K562 (cell line): ENCODE results near the gene ASCC2. TPM values are rescaled to one million over a fixed set of nuclear protein-coding genes. Genes with fewer than 3 reads are reported as not detected.

Source experiments
- CREB1 ChIP-seq, 2 experiments: sonication (generic) in 1 of 2; formaldehyde crosslinking in 1 of 2; IDR thresholded peaks; 2 replicates each; pipeline versions ENCODE4 v1.6.1 to v1.8.0; 2012 to 2022; ENCODE audit warnings: inconsistent platforms in 1 of 2, mild to moderate bottlenecking in 1 of 2, missing genetic modification reagents in 1 of 2, moderate library complexity in 1 of 2
- HCFC1 ChIP-seq: IDR thresholded peaks from 2 replicates; pipeline ENCODE4 v1.6.1; 2012; ENCODE audit warnings: low read depth, low read length, improper control_type of control experiment
- KLF16 ChIP-seq: IDR thresholded peaks from 2 replicates; pipeline ENCODE4 v1.6.1; 2016; ENCODE audit warnings: antibody characterized with exemption
- NONO ChIP-seq, 2 experiments: fragments of 200-400 bp in 1 of 2; fragments of 450-650 bp in 1 of 2; formaldehyde crosslinking in 1 of 2; IDR thresholded peaks; 2 replicates each; pipeline ENCODE4 v1.6.1; 2017; ENCODE audit warnings: low read depth in 2 of 2, mild to moderate bottlenecking in 2 of 2, moderate library complexity in 2 of 2, low read length in 1 of 2
- ZBTB17 ChIP-seq: fragments of 450-650 bp; formaldehyde crosslinking; IDR thresholded peaks from 2 replicates; pipeline ENCODE4 v1.4.0; 2020; ENCODE audit warnings: mild to moderate bottlenecking
- ZNF766 ChIP-seq: fragments of 200-800 bp; sonication (Bioruptor generic); conservative IDR thresholded peaks from 2 replicates; pipeline ENCODE4 v1.6.1; 2016; ENCODE audit warnings: missing genetic modification characterization, missing compliant biosample characterization
- polyA plus RNA-seq, 8 experiments: library from polyadenylated mRNA; depleted of rRNA in 4 of 8; stranded (reverse) in 5 of 8; unstranded in 3 of 8; fragments of >200 nt; fragmentation: Nextera tagmentation in 2 of 8; fragmentation: Illumina TruSeq in 1 of 8; extraction: Ambion mirVana in 2 of 8; extraction: Trizol in 1 of 8; gene quantifications; 2 replicates each; pipeline versions ENCODE4 v1.2.1 to v1.2.3, GENCODE V29; 2011 to 2014; ENCODE audit warnings: inconsistent platforms in 1 of 8, missing spikeins in 1 of 8
- total RNA-seq, 7 experiments: library from RNA; depleted of rRNA in 6 of 7; stranded (reverse); fragments of >200 nt in 6 of 7; fragmentation: Illumina TruSeq in 2 of 7; extraction: Trizol in 2 of 7; gene quantifications; 2 replicates each; pipeline versions ENCODE4 v1.2.1 to v1.2.3, GENCODE V29; 2011 to 2021; ENCODE audit warnings: low replicate concordance in 1 of 7
- TF ChIP-seq, protein P1 (sequence below): fragments of 450-650 bp; IDR thresholded peaks from 2 replicates; pipeline ENCODE4 v1.6.1; 2016
- TF ChIP-seq, protein P2 (sequence below), 2 experiments: IDR thresholded peaks in 1 of 2; conservative IDR thresholded peaks in 1 of 2; 2 replicates each; pipeline ENCODE4 v1.6.1; 2016; ENCODE audit warnings: low read depth in 2 of 2, mild to moderate bottlenecking in 1 of 2, missing compliant biosample characterization in 1 of 2, missing genetic modification characterization in 1 of 2, moderate library complexity in 1 of 2
- TF ChIP-seq, protein P3 (sequence below), 2 experiments: fragments of 450-650 bp in 1 of 2; sonication (generic) in 1 of 2; formaldehyde crosslinking in 1 of 2; IDR thresholded peaks; 2 replicates each; pipeline versions ENCODE4 v1.7.1 to v1.9.0; 2016 to 2022; ENCODE audit warnings: inconsistent platforms in 1 of 2, mild to moderate bottlenecking in 1 of 2, missing genetic modification reagents in 1 of 2
- TF ChIP-seq, protein P4 (sequence below): IDR thresholded peaks from 2 replicates; pipeline ENCODE4 v1.6.1; 2014; ENCODE audit warnings: antibody characterized with exemption

ASCC2 gene
- total and polyA plus RNA-seq, 9 of the 15 experiments (the other 6 are each of a cell fraction or from before 2014, with no cell fraction given): 4.0 to 46.7 (median 26.8) TPM

DNA sequence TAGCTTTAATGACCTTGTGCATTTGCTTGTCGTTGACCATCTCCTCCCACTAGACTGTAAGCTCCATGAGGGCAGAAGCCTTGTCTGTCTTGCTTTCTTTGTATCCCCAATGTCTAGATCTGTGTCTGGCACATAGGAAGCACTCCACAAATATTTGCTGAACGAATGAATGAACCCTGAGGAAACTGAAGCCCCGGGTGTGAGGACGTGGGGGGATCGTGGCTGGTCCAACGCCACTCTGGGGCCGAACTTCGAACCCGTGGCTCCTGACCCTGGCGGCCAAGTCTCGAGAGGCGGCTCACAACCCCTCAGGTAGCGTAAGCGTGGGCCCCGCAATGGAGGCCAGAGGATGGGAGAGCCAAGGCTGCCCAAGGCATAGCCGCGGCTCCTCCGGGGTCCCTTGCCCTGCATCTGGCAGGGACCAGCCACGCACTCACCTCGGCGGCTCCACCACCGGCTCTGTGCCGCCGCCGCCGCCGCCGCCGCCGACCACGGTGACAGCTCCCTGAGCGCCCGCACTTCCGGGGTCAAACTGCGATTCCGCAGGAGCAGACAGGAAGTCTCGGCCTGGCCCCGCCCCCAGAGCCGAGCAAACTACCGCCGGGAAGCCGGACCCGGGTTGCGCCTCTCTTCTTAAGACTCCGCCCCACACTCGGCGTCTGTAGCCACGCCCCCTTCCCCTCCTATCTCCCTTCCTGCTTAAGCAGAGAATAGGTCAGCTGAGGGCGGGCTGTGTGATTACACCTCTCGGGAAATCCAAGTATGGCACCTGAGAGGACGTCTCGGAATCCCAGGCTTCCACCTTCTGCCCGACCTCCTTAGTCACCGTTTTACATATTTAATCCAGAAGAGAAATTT is at the start of gene ASCC2 (continued):
- TF ChIP-seq, protein P1, sequence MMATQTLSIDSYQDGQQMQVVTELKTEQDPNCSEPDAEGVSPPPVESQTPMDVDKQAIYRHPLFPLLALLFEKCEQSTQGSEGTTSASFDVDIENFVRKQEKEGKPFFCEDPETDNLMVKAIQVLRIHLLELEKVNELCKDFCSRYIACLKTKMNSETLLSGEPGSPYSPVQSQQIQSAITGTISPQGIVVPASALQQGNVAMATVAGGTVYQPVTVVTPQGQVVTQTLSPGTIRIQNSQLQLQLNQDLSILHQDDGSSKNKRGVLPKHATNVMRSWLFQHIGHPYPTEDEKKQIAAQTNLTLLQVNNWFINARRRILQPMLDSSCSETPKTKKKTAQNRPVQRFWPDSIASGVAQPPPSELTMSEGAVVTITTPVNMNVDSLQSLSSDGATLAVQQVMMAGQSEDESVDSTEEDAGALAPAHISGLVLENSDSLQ: peak; percentile 47
- TF ChIP-seq HCFC1 (no peak), KLF16 (no peak), ZNF766 (CRISPR knock-in tag) (no peak), CREB1 (IDR thresholded peaks at IDR 0.05) (no peak), CREB1 (CRISPR knock-in tag; IDR thresholded peaks at IDR 0.05) (peak; percentile 45; the same call in 1 of the 2 replicates), ZBTB17 (no peak), NONO (IDR thresholded peaks at IDR 0.05; ENCODE audit: low read depth in 2 of 2, low read length in 1 of 2) (0 out of 4 replicates have a peak, but pooled peaks of 1 of the 2 experiments have one; percentile 33)
- TF ChIP-seq, protein P2, sequence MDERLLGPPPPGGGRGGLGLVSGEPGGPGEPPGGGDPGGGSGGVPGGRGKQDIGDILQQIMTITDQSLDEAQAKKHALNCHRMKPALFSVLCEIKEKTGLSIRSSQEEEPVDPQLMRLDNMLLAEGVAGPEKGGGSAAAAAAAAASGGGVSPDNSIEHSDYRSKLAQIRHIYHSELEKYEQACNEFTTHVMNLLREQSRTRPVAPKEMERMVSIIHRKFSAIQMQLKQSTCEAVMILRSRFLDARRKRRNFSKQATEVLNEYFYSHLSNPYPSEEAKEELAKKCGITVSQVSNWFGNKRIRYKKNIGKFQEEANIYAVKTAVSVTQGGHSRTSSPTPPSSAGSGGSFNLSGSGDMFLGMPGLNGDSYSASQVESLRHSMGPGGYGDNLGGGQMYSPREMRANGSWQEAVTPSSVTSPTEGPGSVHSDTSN (CRISPR knock-in tag; IDR thresholded peaks at IDR 0.05; ENCODE audit: low read depth): no peak
- TF ChIP-seq, protein P2 (tag; conservative IDR thresholded peaks at IDR 0.05; ENCODE audit: low read depth): no peak
- TF ChIP-seq, protein P3, sequence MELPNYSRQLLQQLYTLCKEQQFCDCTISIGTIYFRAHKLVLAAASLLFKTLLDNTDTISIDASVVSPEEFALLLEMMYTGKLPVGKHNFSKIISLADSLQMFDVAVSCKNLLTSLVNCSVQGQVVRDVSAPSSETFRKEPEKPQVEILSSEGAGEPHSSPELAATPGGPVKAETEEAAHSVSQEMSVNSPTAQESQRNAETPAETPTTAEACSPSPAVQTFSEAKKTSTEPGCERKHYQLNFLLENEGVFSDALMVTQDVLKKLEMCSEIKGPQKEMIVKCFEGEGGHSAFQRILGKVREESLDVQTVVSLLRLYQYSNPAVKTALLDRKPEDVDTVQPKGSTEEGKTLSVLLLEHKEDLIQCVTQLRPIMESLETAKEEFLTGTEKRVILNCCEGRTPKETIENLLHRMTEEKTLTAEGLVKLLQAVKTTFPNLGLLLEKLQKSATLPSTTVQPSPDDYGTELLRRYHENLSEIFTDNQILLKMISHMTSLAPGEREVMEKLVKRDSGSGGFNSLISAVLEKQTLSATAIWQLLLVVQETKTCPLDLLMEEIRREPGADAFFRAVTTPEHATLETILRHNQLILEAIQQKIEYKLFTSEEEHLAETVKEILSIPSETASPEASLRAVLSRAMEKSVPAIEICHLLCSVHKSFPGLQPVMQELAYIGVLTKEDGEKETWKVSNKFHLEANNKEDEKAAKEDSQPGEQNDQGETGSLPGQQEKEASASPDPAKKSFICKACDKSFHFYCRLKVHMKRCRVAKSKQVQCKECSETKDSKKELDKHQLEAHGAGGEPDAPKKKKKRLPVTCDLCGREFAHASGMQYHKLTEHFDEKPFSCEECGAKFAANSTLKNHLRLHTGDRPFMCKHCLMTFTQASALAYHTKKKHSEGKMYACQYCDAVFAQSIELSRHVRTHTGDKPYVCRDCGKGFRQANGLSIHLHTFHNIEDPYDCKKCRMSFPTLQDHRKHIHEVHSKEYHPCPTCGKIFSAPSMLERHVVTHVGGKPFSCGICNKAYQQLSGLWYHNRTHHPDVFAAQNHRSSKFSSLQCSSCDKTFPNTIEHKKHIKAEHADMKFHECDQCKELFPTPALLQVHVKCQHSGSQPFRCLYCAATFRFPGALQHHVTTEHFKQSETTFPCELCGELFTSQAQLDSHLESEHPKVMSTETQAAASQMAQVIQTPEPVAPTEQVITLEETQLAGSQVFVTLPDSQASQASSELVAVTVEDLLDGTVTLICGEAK (IDR thresholded peaks at IDR 0.05): peak; percentile 90
- TF ChIP-seq, protein P3 (CRISPR knock-in tag; IDR thresholded peaks at IDR 0.05): no peak
- TF ChIP-seq, protein P4, sequence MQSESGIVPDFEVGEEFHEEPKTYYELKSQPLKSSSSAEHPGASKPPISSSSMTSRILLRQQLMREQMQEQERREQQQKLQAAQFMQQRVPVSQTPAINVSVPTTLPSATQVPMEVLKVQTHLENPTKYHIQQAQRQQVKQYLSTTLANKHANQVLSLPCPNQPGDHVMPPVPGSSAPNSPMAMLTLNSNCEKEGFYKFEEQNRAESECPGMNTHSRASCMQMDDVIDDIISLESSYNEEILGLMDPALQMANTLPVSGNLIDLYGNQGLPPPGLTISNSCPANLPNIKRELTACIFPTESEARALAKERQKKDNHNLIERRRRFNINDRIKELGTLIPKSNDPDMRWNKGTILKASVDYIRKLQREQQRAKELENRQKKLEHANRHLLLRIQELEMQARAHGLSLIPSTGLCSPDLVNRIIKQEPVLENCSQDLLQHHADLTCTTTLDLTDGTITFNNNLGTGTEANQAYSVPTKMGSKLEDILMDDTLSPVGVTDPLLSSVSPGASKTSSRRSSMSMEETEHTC: peak; percentile 6; the same call in 1 of the 2 replicates
